ENCODE results near the gene SLC4A8.
"Not testable (repeated sequence)": the region's sequence is repeated elsewhere in the genome, so short reads cannot be mapped to it uniquely, and the experiment has no call there.

Gene SLC4A8

GRCh38 chr12:51430196-51430895 lies 5.7 kb downstream of the SLC4A8 start:
- DNase-seq: no peak

GRCh38 chr12:51432921-51433320 lies 8.3 kb downstream of the SLC4A8 start:
- no peak for DNase-seq

- no peak for DNase-seq
Observed at GRCh38 chr12:51434305-51434704, 9.7 kb downstream of the SLC4A8 start.

- DNase-seq: no peak
Observed at GRCh38 chr12:51437431-51437830, 12.8 kb downstream of the SLC4A8 start.

- DNase-seq: no peak
Observed at GRCh38 chr12:51439330-51439729, 14.7 kb downstream of the SLC4A8 start.

GRCh38 chr12:51441583-51441982 lies 17.0 kb downstream of the SLC4A8 start:
- DNase-seq: no peak

GRCh38 chr12:51442324-51442723 lies 17.7 kb downstream of the SLC4A8 start:
- no peak for DNase-seq

- no peak for DNase-seq
Observed at GRCh38 chr12:51443573-51443972, 18.9 kb downstream of the SLC4A8 start.

- DNase-seq: no peak
Observed at GRCh38 chr12:51448618-51449256, 24.1 kb downstream of the SLC4A8 start.

- DNase-seq: no peak
Observed at GRCh38 chr12:51449580-51450246, 25.1 kb downstream of the SLC4A8 start.

- no peak for DNase-seq
Observed at GRCh38 chr12:51450333-51450732, 25.7 kb downstream of the SLC4A8 start.

GRCh38 chr12:51450806-51451205 lies 26.2 kb downstream of the SLC4A8 start:
- no peak for DNase-seq

- DNase-seq: not testable (repeated sequence)
Observed at GRCh38 chr12:51454016-51454415, 29.4 kb downstream of the SLC4A8 start.

- DNase-seq: not testable (repeated sequence)
Observed at GRCh38 chr12:51455050-51455449, 30.4 kb downstream of the SLC4A8 start.

GRCh38 chr12:51458635-51459034 lies 34.0 kb downstream of the SLC4A8 start:
- DNase-seq: no peak

- DNase-seq: no peak
Observed at GRCh38 chr12:51460519-51460918, 35.9 kb downstream of the SLC4A8 start.

- no peak for DNase-seq
Observed at GRCh38 chr12:51465491-51465890, 40.9 kb downstream of the SLC4A8 start.

- DNase-seq: no peak
Observed at GRCh38 chr12:51470116-51470515, 45.5 kb downstream of the SLC4A8 start.

GRCh38 chr12:51471111-51471864 lies 46.7 kb downstream of the SLC4A8 start:
- no peak for DNase-seq

- no peak for DNase-seq
Observed at GRCh38 chr12:51472984-51473383, 48.4 kb downstream of the SLC4A8 start.

GRCh38 chr12:51473947-51474346 lies 49.3 kb downstream of the SLC4A8 start:
- DNase-seq: no peak

GRCh38 chr12:51475543-51475942 lies 50.9 kb downstream of the SLC4A8 start:
- DNase-seq: no peak

- DNase-seq: no peak
Observed at GRCh38 chr12:51480978-51481377, 56.3 kb downstream of the SLC4A8 start.

All from NCI-H1105 (cell line).